ENCODE results near the gene ALDH1L1. TPM values are rescaled to one million over a fixed set of nuclear protein-coding genes. Genes with fewer than 3 reads are reported as not detected.

ALDH1L1 gene
- polyA plus RNA-seq, 3 donors, result not detected

DNA sequence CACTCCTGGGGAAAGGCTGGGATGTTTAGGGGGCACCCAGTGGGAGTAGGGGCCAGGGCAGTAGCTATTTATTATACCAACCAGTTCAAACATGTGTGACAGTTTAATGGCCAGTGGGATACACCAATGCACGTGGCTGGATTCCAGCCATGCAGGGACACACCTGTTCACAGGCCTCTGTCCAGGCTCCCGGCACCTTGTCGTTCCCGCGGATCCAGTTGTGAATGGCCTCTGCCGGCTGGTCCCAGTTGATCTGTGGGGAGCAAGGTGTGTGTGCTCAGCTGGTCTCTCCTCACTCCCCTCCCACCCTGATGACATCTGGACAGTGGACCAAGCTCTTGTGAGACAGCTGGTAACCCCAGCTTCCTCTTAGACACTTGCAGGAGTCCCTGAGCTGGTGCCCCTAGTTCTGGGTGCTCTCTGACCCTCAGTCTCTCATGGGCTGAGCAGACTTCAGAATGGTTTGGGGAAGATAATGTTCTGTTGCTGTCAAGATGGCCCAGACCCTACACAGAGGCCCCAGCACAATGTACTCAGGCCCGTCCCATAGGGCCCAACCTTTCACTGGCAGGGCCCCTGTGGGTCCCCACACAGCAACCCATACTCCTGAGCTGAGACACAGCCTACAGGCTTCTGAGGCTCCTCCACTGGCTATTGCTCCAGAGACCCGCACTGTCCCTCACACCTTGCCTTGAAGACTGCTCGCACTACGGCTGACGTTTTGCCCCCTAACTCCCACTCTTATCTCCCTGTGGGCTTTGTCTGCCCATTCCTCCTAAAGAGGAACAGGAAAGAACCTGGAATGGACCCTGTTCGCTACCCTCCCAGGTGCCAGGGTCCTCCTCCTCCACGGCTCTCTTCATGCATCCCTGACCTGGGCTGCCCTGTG lies 25.8 kb downstream of the ALDH1L1 start:
- intact Hi-C loops (cut with micrococcal nuclease), result no loop called here
- no peak overlapping the region for H3K27ac ChIP-seq (ENCODE audit: low read depth in 1 of 2, low read length in 2 of 2)
- H3K79me2 ChIP-seq (ENCODE audit: insufficient read depth, low read length), result no peaks in the 10 kb centered on the region
- no peaks in the 10 kb centered on the region for H3K36me3 ChIP-seq (replicated peaks in 1 of 2; ENCODE audit: control insufficient read depth in 1 of 2, insufficient read depth in 2 of 2, low read length in 2 of 2)
- H3K4me2 ChIP-seq (replicated peaks; ENCODE audit: extremely low read depth, low read length, poor library complexity, severe bottlenecking), result no peak overlapping the region
- H2AFZ ChIP-seq (ENCODE audit: insufficient read depth, low read depth, low read length, poor library complexity, severe bottlenecking), result no peak overlapping the region
- WGBS (ENCODE audit: insufficient coverage), result 86% methylated on average over 6 of the region's 13 CpGs
- no peaks in the 10 kb centered on the region for H4K20me1 ChIP-seq (ENCODE audit: insufficient read depth, low read length)
- Mint-ChIP-seq H3K4me1 (no peaks in the 10 kb centered on the region), H3K27me3 (ENCODE audit: low read depth in 3 of 3) (peaks cover 0 to 14% (median 4%) of the 10 kb centered on the region in 3 donors), H3K27ac (no peak overlapping the region), H3K4me3 (no peak overlapping the region), H3K36me3 (no peaks in the 10 kb centered on the region), H3K9me3 (peaks cover 0 to 5% (median 0%) of the 10 kb centered on the region in 7 donors)
- no peaks in the 10 kb centered on the region for H3K27me3 ChIP-seq (ENCODE audit: control insufficient read depth in 2 of 2, insufficient read depth in 2 of 2, low read length in 2 of 2)
- no peak overlapping the region for H3K9ac ChIP-seq (ENCODE audit: insufficient read depth, low read length, poor library complexity, severe bottlenecking)
- no peaks in the 10 kb centered on the region for H3K4me1 ChIP-seq (ENCODE audit: control insufficient read depth in 1 of 2, insufficient read depth in 2 of 2, low read length in 2 of 2)
- H3K9me3 ChIP-seq (replicated peaks in 1 of 2; ENCODE audit: control insufficient read depth in 1 of 2, insufficient read depth in 1 of 2, low read length in 2 of 2), result no peaks in the 10 kb centered on the region
- no peak for DNase-seq
- TF ChIP-seq, protein P1, sequence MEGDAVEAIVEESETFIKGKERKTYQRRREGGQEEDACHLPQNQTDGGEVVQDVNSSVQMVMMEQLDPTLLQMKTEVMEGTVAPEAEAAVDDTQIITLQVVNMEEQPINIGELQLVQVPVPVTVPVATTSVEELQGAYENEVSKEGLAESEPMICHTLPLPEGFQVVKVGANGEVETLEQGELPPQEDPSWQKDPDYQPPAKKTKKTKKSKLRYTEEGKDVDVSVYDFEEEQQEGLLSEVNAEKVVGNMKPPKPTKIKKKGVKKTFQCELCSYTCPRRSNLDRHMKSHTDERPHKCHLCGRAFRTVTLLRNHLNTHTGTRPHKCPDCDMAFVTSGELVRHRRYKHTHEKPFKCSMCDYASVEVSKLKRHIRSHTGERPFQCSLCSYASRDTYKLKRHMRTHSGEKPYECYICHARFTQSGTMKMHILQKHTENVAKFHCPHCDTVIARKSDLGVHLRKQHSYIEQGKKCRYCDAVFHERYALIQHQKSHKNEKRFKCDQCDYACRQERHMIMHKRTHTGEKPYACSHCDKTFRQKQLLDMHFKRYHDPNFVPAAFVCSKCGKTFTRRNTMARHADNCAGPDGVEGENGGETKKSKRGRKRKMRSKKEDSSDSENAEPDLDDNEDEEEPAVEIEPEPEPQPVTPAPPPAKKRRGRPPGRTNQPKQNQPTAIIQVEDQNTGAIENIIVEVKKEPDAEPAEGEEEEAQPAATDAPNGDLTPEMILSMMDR (IDR thresholded peaks at IDR 0.05), result no peak
- H3K4me3 ChIP-seq (replicated peaks in 1 of 3; ENCODE audit: low read depth in 2 of 3, low read length in 3 of 3), result no peak overlapping the region

DNA sequence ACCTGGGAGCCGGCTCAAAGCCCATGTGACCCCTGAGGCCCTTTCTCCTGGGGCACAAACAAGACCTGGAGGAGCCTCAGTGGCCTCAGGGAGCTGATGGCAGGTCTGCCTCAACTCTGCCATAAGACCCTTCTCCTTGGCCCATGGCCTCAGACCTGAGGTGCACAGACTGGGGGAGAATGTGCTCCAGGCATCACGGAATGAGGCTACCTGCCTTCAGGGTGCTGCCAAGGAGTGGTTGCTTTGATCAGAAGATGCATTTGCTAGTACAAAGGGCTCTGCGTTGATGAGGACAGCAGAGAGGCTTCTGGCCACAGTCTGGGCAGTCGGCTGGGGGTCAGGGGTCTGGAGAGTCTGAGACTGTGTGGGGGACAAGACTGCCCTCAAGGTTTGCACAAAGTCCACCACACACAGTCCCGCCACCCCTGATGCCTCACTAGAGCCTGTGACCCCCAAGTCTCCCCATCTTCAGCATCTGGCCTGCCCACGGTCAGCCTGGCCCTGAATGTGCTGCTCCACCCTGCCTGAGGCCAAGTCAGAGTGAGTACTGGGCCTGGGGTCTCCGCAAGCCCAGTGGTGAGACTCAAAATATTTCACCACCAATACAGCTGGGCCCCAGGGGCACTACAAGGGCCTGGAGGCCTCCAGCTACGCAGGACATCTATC lies 26.6 kb downstream of the ALDH1L1 start:
- H3K4me1 Mint-ChIP-seq, result no peaks in the 10 kb centered on the region
- no peak for DNase-seq
- Histone ChIP-seq H3K36me3 (replicated peaks in 1 of 2; ENCODE audit: control insufficient read depth in 1 of 2, insufficient read depth in 2 of 2, low read length in 2 of 2) (no peaks in the 10 kb centered on the region), H3K9me3 (replicated peaks in 1 of 2; ENCODE audit: control insufficient read depth in 1 of 2, insufficient read depth in 1 of 2, low read length in 2 of 2) (no peaks in the 10 kb centered on the region), H3K4me2 (replicated peaks; ENCODE audit: extremely low read depth, low read length, poor library complexity, severe bottlenecking) (no peak overlapping the region), H3K27ac (ENCODE audit: low read depth in 1 of 2, low read length in 2 of 2) (no peak overlapping the region), H3K27me3 (ENCODE audit: control insufficient read depth in 2 of 2, insufficient read depth in 2 of 2, low read length in 2 of 2) (no peaks in the 10 kb centered on the region), H3K4me1 (ENCODE audit: control insufficient read depth in 1 of 2, insufficient read depth in 2 of 2, low read length in 2 of 2) (no peaks in the 10 kb centered on the region), H3K9ac (ENCODE audit: insufficient read depth, low read length, poor library complexity, severe bottlenecking) (no peak overlapping the region), H3K4me3 (replicated peaks in 1 of 3; ENCODE audit: low read depth in 2 of 3, low read length in 3 of 3) (no peak overlapping the region), H4K20me1 (ENCODE audit: insufficient read depth, low read length) (no peaks in the 10 kb centered on the region), H3K79me2 (ENCODE audit: insufficient read depth, low read length) (no peaks in the 10 kb centered on the region), H2AFZ (ENCODE audit: insufficient read depth, low read depth, low read length, poor library complexity, severe bottlenecking) (no peak overlapping the region)
- peaks cover 0 to 5% (median 0%) of the 10 kb centered on the region in 7 donors for H3K9me3 Mint-ChIP-seq
- H3K4me3 Mint-ChIP-seq, result no peak overlapping the region
- peaks cover 0 to 10% (median 3%) of the 10 kb centered on the region in 3 donors for H3K27me3 Mint-ChIP-seq (ENCODE audit: low read depth in 3 of 3)
- H3K27ac Mint-ChIP-seq, result no peak overlapping the region
- intact Hi-C loops (cut with micrococcal nuclease), result no loop called here
- no peaks in the 10 kb centered on the region for H3K36me3 Mint-ChIP-seq
- TF ChIP-seq, protein P1 (IDR thresholded peaks at IDR 0.05), result no peak
- 85% methylated on average over 4 of the region's 8 CpGs for WGBS (ENCODE audit: insufficient coverage)
